ENCODE data around the gene MEPCE.

DNA sequence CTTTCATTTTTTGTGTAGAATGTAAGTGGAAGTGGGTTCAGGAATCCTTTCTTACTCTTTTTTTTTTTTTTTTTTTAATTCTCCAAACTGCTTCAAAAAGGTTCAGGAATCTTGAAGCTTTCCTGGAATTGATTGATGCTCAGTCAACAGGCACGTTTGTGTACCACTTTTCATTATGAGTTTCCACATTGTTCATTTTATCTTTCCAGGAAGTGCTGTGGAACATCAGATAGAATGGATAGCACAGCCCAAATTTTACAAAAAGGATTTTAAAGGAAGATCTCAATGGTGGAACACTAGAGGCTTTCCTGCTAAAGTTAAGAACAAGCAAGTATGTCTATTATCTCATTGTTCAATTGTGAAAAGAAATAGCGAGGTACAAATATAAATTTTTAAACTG, 8.5 kb downstream of the MEPCE start:
- TF ChIP-seq, protein P1, sequence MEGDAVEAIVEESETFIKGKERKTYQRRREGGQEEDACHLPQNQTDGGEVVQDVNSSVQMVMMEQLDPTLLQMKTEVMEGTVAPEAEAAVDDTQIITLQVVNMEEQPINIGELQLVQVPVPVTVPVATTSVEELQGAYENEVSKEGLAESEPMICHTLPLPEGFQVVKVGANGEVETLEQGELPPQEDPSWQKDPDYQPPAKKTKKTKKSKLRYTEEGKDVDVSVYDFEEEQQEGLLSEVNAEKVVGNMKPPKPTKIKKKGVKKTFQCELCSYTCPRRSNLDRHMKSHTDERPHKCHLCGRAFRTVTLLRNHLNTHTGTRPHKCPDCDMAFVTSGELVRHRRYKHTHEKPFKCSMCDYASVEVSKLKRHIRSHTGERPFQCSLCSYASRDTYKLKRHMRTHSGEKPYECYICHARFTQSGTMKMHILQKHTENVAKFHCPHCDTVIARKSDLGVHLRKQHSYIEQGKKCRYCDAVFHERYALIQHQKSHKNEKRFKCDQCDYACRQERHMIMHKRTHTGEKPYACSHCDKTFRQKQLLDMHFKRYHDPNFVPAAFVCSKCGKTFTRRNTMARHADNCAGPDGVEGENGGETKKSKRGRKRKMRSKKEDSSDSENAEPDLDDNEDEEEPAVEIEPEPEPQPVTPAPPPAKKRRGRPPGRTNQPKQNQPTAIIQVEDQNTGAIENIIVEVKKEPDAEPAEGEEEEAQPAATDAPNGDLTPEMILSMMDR (conservative IDR thresholded peaks at IDR 0.05; ENCODE audit: low read length): no peak
- no peak for TF ChIP-seq EZH2phosphoT487 (IDR thresholded peaks at IDR 0.05; ENCODE audit: borderline replicate concordance, low read depth, low read length)

Data from OCI-LY7 (cell line).